GM12891 (cell line): ENCODE measurements around the gene DNHD1.

Experiments used
- PAX5 ChIP-seq: IDR thresholded peaks from 2 replicates; pipeline ENCODE4 v1.6.1; 2011; ENCODE audit warnings: low read length, moderate library complexity, mild to moderate bottlenecking; ENCODE audit not compliant: insufficient read depth, severe bottlenecking
- POLR2A ChIP-seq: IDR thresholded peaks from 2 replicates; pipeline ENCODE4 v1.6.1; 2011; ENCODE audit warnings: low read depth, low read length, control low read depth
- POLR2AphosphoS5 ChIP-seq: IDR thresholded peaks from 2 replicates; pipeline ENCODE4 v1.6.1; 2011; ENCODE audit warnings: low read depth, low read length, control low read depth
- POU2F2 ChIP-seq: IDR thresholded peaks from 2 replicates; pipeline ENCODE4 v1.6.1; 2011; ENCODE audit warnings: low read depth, mild to moderate bottlenecking, control low read depth, low read length, moderate library complexity
- SPI1 ChIP-seq: IDR thresholded peaks from 2 replicates; pipeline ENCODE4 v1.6.1; 2011; ENCODE audit warnings: low read depth, low read length, control low read depth
- TAF1 ChIP-seq: IDR thresholded peaks from 2 replicates; pipeline ENCODE4 v1.6.1; 2011; ENCODE audit warnings: low read depth, low read length, control low read depth

DNA sequence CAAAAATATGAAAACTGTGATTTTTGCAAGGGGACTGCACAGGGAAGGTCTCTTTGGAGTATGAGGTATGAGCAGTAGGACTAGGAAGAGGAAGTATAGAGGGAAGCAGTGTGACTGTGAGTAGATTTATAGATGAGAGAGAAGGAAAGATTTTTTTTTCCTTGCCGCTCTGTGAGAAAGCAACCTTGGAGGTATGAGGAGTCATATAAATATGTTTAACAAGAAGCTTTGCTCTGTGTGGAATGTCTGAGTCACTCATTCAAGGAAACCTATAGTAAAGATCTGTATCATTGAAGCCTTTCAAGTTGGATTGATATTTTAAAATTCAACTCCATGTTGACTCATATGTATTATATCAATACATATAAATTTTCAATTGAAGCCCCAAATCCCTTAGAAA lies 26.2 kb downstream of the DNHD1 start:
- no peak for TF ChIP-seq POLR2A
- no peak for TF ChIP-seq TAF1
- no peak for TF ChIP-seq SPI1
- no peak for TF ChIP-seq POLR2AphosphoS5
- no peak for TF ChIP-seq PAX5
- TF ChIP-seq POU2F2 = no peak
